Heart left ventricle (tissue), 16 donors: ENCODE results near the gene PTGS1. TPM values are rescaled to one million over a fixed set of nuclear protein-coding genes. Genes with fewer than 3 reads are reported as not detected.
A peak's percentile ranks its signal among the peaks of the same experiment; 100 is the strongest.

ENCODE experiments used
- ATAC-seq, 4 donors: fragments of 200-7000 bp; cut with Tn5 transposase; one replicate each; pipeline ENCODE4 v1.9.1; 2020 to 2022; ENCODE audit warnings: moderate library complexity in 4 of 4, mild to moderate bottlenecking in 3 of 4, moderate number of reproducible peaks in 1 of 4
- DNase-seq, 5 donors: peaks; one replicate each; pipeline ENCODE4 v3.0.0-alpha.2; 2020
- H3K27ac ChIP-seq, 12 donors: fragments of 200-600 bp; sonication (generic) in 4 of 12; one replicate each; pipeline versions ENCODE4 v1.5.0 to v1.8.0; 2016 to 2022; ENCODE audit warnings: mild to moderate bottlenecking in 2 of 12
- H3K27me3 ChIP-seq, 9 donors: fragments of 200-600 bp; sonication (generic) in 2 of 9; one replicate each; pipeline versions ENCODE4 v1.5.1 to v1.8.0; 2016 to 2022; ENCODE audit warnings: mild to moderate bottlenecking in 3 of 9
- H3K36me3 ChIP-seq, 9 donors: fragments of 200-600 bp; sonication (generic) in 2 of 9; one replicate each; pipeline versions ENCODE4 v1.5.0 to v1.8.0; 2018 to 2022; ENCODE audit warnings: mild to moderate bottlenecking in 2 of 9
- H3K4me1 ChIP-seq, 12 donors: fragments of 200-600 bp; sonication (generic) in 4 of 12; one replicate each; pipeline versions ENCODE4 v1.5.0 to v1.8.0; 2016 to 2022; ENCODE audit warnings: mild to moderate bottlenecking in 3 of 12
- H3K4me3 ChIP-seq, 12 donors: fragments of 200-600 bp; sonication (generic) in 4 of 12; one replicate each; pipeline versions ENCODE4 v1.5.0 to v1.8.0; 2017 to 2022; ENCODE audit warnings: mild to moderate bottlenecking in 9 of 12, moderate library complexity in 4 of 12
- H3K9me3 ChIP-seq, 12 donors: fragments of 200-600 bp; sonication (generic) in 4 of 12; one replicate each; pipeline versions ENCODE4 v1.5.0 to v1.8.0; 2016 to 2022; ENCODE audit warnings: mild to moderate bottlenecking in 1 of 12
- POLR2A ChIP-seq, 2 donors: fragments of 450-650 bp; IDR thresholded peaks; one replicate each; pipeline ENCODE4 v1.6.1; 2017; ENCODE audit warnings: antibody characterized with exemption in 2 of 2, mild to moderate bottlenecking in 2 of 2, moderate library complexity in 2 of 2
- WGBS, 4 donors: extraction: QIAGEN DNeasy Blood & Tissue Kit in 2 of 4; methylation state at CpG; one replicate each; pipeline versions ENCODE4 v1.1.5 to v1.1.7; 2013 to 2018; 5-methylcytosine and 5-hydroxymethylcytosine counted together
- intact Hi-C, 10 donors: fragments of 100-400 bp; cut with DNase I; formaldehyde crosslinking; loops; one replicate each; pipeline versions ENCODE4 v1.11.1 to v1.14.2; 2022
- polyA plus RNA-seq, 2 donors: library from polyadenylated mRNA; stranded (reverse); fragments of 200-250 nt; gene quantifications; one replicate each; pipeline ENCODE4 v1.2.3, GENCODE V29; 2013
- total RNA-seq, 9 donors: library from RNA; depleted of rRNA in 2 of 9; stranded (reverse); fragments of >200 nt in 2 of 9; fragmentation: NEBNext Ultra II Directional in 3 of 9; extraction: Animal tissue kit (Norgen Biotek cat#: 25700) in 3 of 9; gene quantifications; one replicate each; pipeline versions ENCODE4 v1.1.0 to v1.2.4, GENCODE V29; 2016 to 2023
- TF ChIP-seq, protein P1 (sequence below), 12 donors: fragments of 200-600 bp; sonication (generic) in 4 of 12; IDR thresholded peaks; one replicate each; pipeline versions ENCODE4 v1.5.0 to v1.8.0; 2018 to 2022; ENCODE audit warnings: antibody characterized with exemption in 12 of 12, mild to moderate bottlenecking in 5 of 12
- donor health status: ischemic (EF 13 %, LVEDD 7.1; RV severe dilation, severe dysfunction).
- donor health status: healthy with polysubstance abuse.
- donor health status: DM: no; HTN: yes; CAD: no.
- donor health status: DM: no; HTN: no; CAD: no.
- donor health status: ischemic (EF 25% LVEDD 6.9; RV normal size, moderate dysfunction).
- donor health status: ischemic (EF 25% LVEDD 5.7; RV mildly dilated, moderate dysfunction).
- donor health status: healthy.
- donor health status: DM: yes; HTN: yes; CAD: no.
- donor health status: ischemic (EF 35%, LVEDD 5.7; RV mildly dilated, moderate dysfunction).
- donor health status: nonischemic (EF 11% LVEDD 7.7; RV severe dilation, severe dysfunction).
- donor health status: DM: yes; HTN: yes; CAD: no.
- donor health status: PGD.
- donor health status: ischemic (EF 29% LVEDD 5.4; RV normal size, mild dysfunction).
- donor health status: nonischemic (EF 23%, LVEDD 6.1; RV moderate dilation, normal function).

Gene PTGS1
- total and polyA plus RNA-seq, 11 donors: 0.91 to 24.7 (median 6.3) TPM

DNA sequence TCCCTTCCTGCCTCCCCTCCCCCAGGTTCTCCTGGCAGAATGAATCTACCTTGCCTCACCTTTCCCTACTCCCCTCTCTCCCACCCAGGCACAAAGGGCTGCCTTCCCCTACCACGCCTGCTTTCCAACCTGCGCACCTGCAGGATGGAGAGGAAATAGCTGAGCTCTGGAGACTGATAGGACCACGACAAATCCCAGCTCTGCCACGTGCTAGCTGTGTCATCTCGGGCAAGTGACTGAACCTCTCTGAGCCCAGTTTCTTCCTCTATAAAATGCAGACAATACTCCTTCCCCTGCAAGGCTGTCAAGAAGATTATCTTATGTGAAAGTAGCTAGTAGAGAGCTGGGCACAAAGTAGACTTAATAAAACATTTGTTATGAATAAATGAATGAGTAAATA, 31.2 kb upstream of the PTGS1 start:
- peaks cover 0 to 17% (median 5%) of the 10 kb centered on the region in 12 donors for H3K4me1 ChIP-seq
- no peaks in the 10 kb centered on the region for H3K9me3 ChIP-seq
- H3K27me3 ChIP-seq: no peaks in the 10 kb centered on the region
- no peak overlapping the region for H3K4me3 ChIP-seq
- no peak for ATAC-seq
- intact Hi-C loops: loop anchor here in 1 of 10 donors (10.0 kb wide), 1 partner anchor 55 kb away; no protein-coding TSS in a partner anchor
- no peak for TF ChIP-seq POLR2A (IDR thresholded peaks at IDR 0.05)
- TF ChIP-seq, protein P1, sequence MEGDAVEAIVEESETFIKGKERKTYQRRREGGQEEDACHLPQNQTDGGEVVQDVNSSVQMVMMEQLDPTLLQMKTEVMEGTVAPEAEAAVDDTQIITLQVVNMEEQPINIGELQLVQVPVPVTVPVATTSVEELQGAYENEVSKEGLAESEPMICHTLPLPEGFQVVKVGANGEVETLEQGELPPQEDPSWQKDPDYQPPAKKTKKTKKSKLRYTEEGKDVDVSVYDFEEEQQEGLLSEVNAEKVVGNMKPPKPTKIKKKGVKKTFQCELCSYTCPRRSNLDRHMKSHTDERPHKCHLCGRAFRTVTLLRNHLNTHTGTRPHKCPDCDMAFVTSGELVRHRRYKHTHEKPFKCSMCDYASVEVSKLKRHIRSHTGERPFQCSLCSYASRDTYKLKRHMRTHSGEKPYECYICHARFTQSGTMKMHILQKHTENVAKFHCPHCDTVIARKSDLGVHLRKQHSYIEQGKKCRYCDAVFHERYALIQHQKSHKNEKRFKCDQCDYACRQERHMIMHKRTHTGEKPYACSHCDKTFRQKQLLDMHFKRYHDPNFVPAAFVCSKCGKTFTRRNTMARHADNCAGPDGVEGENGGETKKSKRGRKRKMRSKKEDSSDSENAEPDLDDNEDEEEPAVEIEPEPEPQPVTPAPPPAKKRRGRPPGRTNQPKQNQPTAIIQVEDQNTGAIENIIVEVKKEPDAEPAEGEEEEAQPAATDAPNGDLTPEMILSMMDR (IDR thresholded peaks at IDR 0.05): no peak
- no peaks in the 10 kb centered on the region for H3K36me3 ChIP-seq
- H3K27ac ChIP-seq: peak overlapping the region in 4 of 12 donors; percentile 10 to 39 (median 26)
- DNase-seq: no peak
- WGBS, 4 donors: 58 to 70% (median 65%) methylated on average over 5 of the region's 5 CpGs

DNA sequence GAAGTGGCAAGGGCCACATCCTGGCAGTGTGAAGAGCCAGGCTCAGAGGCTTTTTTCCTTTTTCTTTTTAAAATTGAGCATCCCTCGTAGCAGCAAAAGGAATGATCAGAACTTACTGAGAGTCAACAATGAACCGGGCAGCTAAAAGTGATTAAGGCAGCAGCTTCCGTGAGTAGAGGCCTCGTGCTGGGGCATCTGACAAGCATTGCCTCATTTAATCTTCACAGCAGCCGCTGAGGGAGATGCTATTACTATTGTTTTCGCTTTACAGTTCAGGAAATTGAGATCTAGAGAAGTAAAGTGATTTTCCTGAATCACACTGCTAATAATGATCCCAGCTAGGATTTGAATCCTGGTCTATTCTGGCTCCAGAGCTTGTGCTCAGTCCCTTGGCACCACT, 30.7 kb upstream of the PTGS1 start:
- Histone ChIP-seq H3K9me3 (no peaks in the 10 kb centered on the region), H3K27ac (peak overlapping the region in 6 of 12 donors; percentile 20 to 64 (median 38)), H3K36me3 (no peaks in the 10 kb centered on the region), H3K4me1 (peaks cover 0 to 17% (median 5%) of the 10 kb centered on the region in 12 donors), H3K4me3 (no peak overlapping the region), H3K27me3 (no peaks in the 10 kb centered on the region)
- intact Hi-C loops: loop anchor here in 4 of 10 donors (10.0 kb wide), 2 partner anchors 75 to 795 kb away; partner anchors contain the start of genes MRRF (in 3 of the 4) and RBM18 (in 3 of the 4)
- TF ChIP-seq POLR2A (IDR thresholded peaks at IDR 0.05): no peak
- DNase-seq: no peak
- peak in 1 of 4 donors; percentile 71 for ATAC-seq
- 51 to 61% (median 58%) methylated on average over 6 of the region's 6 CpGs for WGBS, 4 donors

DNA sequence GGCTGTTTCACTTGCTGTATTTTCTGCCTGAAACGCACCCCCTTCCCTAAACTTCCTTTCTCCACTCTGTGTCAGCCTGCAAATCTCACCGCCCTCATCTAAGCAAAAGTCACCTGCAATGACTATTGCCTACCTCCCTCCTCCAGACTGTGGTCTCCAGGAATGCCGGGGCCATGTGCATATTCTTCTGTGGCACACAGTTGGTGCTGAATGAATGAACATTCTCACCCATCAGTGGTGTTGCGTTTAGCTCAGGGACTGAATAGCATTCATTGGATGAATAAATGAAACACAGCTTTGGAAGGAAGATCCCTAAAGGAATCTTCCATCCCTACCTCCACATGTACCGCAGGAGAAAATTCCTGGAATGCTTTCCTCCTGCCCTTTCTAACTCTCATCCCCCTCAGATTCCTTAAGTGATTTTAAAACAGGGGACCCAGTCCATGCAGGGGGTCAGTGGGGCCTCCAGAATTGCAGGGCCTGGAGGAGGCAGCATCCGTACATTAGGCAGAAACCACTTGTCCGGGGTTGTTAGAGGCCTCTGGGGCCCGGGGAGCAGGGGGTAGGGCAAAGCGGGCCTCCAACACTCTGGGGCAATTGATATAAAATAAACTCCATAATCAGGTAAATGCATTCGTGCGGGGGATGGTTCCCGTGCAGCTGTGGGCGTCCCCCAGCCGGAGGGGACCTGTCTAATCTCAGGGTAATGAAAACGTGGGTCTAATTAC, 28.3 kb upstream of the PTGS1 start:
- H3K4me3 ChIP-seq: no peak overlapping the region
- peaks cover 0 to 23% (median 10%) of the 10 kb centered on the region in 12 donors for H3K4me1 ChIP-seq
- intact Hi-C loops: loop anchor here in 4 of 10 donors (10.0 kb wide), 2 partner anchors 78 to 798 kb away; partner anchors contain the start of genes MRRF (in 3 of the 4) and RBM18 (in 3 of the 4)
- no peak for TF ChIP-seq POLR2A (IDR thresholded peaks at IDR 0.05)
- TF ChIP-seq, protein P1 (IDR thresholded peaks at IDR 0.05): no peak
- no peaks in the 10 kb centered on the region for H3K27me3 ChIP-seq
- H3K9me3 ChIP-seq: no peaks in the 10 kb centered on the region
- ATAC-seq (no peak), DNase-seq (no peak)
- 88 to 91% (median 89%) methylated on average over 14 to 15 of the region's 15 CpGs for WGBS, 4 donors
- no peaks in the 10 kb centered on the region for H3K36me3 ChIP-seq
- no peak overlapping the region for H3K27ac ChIP-seq

DNA sequence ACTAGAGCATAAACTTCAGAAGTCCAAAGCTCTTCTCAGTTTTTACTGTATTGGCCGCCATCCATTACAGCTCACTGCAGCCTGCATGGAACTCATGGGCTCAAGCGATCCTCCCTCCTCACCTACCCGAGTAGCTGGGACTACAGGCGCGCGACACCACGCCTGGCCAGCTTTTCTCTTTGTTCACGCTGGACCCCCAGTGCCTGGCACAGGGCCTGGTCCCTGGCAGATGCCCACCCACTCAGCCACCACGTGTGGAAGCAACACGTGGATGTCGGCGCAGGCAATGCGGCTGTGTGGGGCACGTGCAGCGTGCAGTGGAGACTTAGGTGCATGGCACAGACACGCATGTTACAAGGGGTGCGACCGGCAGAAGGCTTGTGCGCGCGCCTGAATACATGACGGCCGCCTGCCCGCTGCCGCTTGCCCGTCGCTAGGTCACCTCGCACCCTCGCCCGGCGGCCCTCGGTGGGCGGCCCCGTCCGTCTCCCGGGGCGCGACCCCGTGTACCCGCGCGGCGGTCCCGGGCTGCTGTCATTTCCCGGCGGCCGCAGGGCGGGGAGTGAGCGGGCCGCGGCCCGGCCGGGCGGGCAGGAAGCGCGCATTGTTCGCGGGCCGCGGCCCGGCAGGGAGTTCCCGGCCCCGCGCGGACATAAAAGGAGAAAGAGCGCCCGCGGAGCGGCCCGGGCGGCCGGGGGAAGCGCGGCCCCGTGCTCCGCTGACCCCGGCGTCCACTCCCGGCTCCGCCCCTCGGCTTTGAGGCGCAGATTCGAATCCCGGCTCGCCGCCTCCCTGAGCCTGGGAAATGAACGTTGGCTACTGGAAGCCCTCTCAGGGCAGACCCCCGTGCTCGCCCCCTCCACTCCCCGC, 24.1 kb upstream of the PTGS1 start:
- Histone ChIP-seq H3K4me3 (peak overlapping the region; percentile 24 to 64 (median 56)), H3K4me1 (peaks cover 0 to 23% (median 17%) of the 10 kb centered on the region in 12 donors), H3K9me3 (no peaks in the 10 kb centered on the region), H3K27ac (peak overlapping the region; percentile 25 to 87 (median 77)), H3K36me3 (no peaks in the 10 kb centered on the region), H3K27me3 (peaks cover 0 to 5% (median 0%) of the 10 kb centered on the region in 9 donors)
- 3 to 7% (median 3%) methylated on average over 42 to 90 of the region's 90 CpGs for WGBS, 4 donors
- DNase-seq (peak; percentile 71 to 82 (median 73)), ATAC-seq (peak in 3 of 4 donors; percentile 78 to 82 (median 78))
- intact Hi-C loops: loop anchor here in 6 of 10 donors (2.0 to 10.0 kb wide), 7 partner anchors 79 to 802 kb away; partner anchors contain the start of genes MRRF (in 5 of the 6), RBM18 (in 5 of the 6) and LHX6 (in 1 of the 6)
- TF ChIP-seq, protein P1 (IDR thresholded peaks at IDR 0.05): peak in 1 of 12 donors; percentile 4
- no peak for TF ChIP-seq POLR2A (IDR thresholded peaks at IDR 0.05)
